GM18909 (cell line): ENCODE results near the gene EZH2.

Experiments used
- ATAC-seq: cut with Tn5 transposase; IDR thresholded peaks from one replicate; pipeline ENCODE4 v1.9.1; 2021; ENCODE audit warnings: mild to moderate bottlenecking; ENCODE audit not compliant: unreplicated experiment, poor library complexity

The EZH2 gene

DNA sequence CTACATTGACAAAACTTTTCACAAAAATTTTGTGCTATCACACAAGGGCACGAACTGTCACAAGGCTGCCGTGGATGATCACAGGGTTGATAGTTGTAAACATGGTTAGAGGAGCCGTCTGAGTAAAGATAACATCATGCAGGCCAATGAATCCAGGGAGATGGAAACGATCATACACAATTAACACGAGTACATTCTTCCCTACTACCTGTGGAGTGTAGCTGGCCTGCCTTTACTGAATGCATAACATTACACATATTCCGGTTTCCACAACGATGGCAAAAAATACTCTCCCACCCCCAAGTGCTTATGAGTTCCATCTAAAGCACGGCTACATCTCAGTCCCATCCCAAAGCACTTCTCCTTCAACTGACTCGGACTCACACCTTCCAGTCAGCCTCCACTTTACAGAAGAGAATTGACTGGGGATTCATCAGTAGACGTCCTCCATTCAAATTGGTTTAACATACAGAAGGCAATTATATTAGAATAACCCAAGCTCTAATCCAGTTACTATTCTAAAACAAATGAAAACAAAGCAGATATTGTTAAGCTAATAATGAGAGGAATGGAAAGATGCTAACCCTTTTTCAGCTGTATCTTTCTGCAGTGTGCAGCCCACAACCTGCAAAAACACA lies 69.0 kb downstream of the EZH2 start:
- ATAC-seq: no peak

DNA sequence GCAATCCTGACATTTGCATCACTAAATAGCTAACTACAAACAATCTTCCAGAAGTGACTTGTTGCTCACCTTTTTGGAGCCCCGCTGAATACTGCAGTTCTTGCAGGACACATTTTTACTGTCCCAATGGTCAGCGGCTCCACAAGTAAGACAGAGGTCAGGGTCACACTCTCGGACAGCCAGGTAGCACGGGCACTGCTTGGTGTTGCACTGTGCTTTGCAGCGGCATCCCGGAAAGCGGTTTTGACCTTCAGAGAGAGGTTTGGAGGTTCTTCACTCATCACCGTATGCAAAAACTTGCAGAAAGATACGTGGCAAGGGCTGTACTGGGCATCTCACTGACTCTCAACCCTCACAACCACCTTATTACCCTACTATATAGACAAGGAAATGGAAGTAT lies 70.2 kb downstream of the EZH2 start:
- no peak for ATAC-seq

DNA sequence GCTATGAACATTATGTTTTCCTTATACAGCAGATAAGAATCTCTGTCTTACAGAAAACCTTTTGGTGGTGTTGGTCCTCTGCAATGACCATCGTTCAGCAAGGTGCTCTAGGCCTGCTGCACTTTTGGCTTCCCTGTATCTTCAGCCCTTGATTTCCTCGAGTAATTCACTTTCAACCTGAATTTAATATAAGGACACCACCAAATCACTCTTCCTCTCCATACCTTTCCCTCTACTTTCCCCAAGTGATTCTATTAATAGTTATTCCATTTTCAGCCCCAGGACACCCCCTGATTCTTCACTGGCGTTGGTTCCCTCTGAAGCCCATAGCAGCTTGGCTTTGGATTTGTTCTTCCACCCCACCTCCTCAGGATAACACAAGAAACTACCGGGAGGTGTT lies 72.2 kb downstream of the EZH2 start:
- no peak for ATAC-seq

DNA sequence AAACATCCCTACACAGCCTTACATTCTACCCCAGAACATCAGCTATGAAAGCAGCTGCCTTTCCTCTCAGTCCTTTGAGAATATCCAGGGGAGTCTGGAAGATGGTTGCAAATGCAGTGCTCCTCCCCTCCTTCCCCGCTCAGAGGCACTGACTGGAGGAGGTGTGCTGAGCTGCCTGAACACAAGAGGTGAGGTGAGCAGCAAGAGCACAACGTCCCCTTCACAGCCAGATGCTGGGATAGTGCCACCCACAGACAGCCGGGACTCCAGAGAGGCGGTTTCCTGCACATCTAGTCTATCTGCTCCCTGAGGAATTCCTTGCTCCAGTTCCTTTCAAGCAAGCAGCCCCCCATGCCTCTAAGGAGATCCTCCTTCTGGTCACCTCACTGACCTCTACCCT lies 74.2 kb downstream of the EZH2 start:
- no peak for ATAC-seq

DNA sequence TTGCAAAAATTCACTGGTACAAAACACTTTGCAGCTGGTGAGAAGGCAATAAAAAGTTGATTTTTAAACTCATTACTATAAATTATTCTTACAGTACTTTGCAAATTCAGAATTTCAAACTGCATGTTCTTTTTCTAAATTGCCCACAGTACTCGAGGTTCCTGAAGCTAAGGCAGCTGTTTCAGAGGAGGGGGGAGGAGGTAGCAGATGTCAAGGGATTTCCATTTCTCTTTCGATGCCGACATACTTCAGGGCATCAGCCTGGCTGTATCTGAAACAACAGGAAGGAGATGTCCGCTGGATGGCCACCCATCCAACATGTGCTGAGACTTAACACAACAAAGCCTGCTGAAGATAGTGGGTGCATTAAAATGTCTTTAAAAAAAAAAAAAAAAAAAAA lies 76.7 kb downstream of the EZH2 start:
- ATAC-seq: no peak

DNA sequence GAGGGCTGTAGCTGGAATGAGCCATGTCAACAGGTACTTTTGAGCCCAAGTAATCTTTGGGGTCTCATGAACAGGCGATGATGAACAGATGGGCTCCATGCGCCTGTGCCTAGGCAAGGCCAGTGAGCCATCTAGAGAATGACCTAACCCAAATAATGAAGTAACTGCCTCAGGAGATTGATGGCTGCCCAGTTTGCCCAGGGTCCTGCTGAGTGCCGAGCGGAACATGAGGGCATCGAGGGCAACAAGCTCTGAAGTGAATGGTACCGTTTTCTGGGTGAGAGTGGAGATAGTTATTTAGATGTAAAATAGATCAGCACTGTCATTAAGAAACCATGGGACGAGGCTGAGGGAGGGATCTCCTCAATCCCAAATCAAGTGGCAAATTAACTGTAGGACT lies 77.9 kb downstream of the EZH2 start:
- no peak for ATAC-seq

DNA sequence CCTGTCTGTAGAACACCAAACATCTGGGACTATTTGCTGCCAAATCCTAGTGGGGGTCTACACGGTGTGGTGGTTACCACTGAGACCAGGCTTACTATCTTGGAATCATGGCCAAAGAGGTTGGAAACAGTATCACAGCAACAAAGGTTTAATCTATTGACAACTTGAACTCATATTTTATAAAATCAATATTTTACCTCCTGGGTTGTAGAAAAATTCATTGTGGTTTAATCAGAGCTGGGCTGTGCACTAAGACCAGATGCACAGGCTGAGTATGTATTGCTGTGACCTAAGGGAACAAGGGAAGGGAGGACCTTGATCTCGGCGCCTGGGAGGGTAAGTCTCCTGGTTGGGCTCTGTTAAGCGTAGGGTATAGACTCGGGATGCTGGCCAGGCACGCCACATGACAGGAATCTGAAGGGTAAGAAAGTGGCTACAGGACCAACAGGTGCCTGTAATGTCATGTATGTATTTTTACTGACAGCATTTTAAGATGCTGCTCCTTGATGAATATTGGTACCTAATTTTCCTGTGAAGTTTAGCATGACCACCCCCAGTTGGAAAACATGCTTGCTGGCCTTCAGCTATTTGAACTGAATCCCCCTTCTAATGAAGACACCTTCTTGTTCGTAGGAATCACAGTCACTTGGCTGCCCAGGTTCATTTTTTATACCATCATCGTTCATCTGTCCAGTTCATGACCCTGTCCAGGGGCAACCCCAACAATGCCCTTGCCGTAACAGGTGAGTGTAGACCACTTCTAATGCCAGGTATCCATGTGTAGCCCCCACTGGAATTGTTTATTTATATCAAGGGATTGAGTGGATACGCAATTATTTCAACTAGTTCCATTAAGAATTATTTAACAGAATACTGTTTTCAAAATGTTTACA lies 79.5 kb downstream of the EZH2 start:
- no peak for ATAC-seq

DNA sequence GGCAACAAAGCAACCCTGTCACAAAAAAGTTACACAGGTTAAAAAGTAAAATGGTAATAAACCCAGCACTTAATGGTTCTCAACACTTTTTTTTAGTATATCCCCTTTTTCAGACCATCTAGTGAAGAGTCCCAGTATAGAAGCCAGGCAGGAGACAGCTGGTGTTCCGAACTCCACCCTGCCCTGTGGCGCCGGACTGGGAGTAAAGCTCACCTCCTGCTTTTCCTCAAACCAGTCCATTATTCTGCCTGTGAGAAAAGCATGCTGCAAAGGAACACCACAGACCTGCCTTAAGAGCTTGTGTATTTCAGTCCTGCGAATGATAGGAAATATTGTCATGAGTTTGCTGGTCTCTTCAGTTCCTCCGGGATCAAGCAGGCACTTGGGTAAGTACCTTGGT lies 81.0 kb downstream of the EZH2 start:
- no peak for ATAC-seq

DNA sequence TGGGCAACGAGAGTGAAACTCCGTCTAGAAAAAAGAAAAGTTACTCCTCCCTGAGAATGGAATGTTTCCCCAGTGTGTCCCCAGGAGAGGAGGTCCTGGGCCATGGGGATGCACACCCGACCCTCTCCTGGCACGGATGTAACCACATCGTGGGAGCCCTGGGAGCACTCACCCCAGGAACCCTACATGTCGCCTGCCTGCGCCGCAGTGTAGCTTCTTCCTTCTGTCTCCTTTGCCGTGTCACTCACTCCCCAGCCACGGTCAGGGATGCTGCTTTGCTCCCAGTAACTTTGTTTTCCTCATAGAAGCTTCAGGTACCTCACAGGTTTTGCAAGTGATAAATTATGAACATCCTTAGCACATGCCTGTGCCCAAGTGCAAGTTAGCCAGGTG lies 82.0 kb downstream of the EZH2 start:
- ATAC-seq: no peak

DNA sequence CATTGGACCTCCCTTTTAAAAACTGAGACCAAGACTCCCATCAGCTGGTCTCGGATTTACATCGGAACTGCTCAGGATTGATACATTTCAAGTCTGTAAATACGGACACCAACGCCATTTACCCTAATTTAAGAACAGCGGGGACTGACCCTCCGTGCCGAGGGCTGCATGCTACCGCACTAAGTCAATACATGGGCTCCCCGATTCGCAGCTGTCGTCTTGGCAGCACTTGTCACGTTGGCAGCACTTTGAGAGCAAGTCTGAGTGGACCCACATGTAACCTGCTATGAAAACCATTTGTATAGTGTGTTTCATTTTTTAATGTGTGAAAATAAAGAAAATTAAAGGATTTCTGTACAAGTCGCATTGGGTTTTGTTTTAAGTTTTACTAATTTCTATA lies 83.4 kb downstream of the EZH2 start:
- ATAC-seq: no peak

DNA sequence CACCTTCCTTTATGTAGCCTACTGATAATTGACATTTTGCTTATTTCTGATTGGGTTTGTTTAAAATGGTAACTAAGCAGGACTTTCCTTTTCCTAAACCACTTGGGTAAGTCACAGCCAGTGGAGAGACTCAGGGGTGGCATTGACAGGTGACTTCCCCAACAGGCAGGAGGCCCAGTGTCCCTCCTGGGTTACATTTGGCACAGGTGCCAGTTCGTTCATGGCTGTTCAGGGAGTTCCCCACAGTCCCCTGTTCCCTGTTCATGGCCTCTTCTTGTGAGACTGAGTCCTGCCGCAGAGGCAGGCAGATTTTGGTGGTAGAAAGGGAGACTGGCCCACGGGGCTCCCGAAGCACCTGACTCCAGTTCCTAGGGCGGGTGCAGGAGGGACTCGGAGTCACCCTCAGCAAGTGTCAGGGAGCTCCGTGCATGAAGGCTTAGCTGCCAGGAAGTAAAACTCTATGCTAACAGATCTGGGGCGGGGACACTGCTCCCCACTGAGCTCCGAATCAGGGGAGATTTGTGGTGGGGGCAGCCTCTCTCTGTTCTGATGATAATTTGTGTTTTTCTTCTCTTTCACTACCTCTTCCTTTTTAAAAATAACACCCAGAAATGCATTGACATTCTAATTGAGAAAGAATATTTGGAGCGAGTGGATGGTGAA lies 84.1 kb downstream of the EZH2 start:
- no peak for ATAC-seq

DNA sequence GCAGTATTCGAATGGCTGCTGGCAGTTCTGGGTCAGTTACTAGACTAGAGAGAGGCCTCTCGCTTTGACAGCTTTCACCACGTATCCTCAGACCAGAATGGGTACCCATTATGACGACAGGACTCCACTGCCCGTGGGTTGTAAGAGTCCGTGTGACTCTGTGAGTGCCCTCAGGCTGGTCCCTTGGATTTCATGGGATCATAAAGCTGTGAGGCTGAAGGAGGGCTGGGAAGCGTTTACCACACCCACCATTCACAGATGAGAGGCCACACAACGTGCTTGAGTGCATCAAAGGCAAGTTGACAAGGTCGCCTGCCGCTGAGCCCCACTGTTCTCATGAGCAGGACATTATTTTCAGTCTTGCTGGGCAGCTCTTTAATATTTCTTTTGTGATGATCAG lies 87.2 kb downstream of the EZH2 start:
- no peak for ATAC-seq

DNA sequence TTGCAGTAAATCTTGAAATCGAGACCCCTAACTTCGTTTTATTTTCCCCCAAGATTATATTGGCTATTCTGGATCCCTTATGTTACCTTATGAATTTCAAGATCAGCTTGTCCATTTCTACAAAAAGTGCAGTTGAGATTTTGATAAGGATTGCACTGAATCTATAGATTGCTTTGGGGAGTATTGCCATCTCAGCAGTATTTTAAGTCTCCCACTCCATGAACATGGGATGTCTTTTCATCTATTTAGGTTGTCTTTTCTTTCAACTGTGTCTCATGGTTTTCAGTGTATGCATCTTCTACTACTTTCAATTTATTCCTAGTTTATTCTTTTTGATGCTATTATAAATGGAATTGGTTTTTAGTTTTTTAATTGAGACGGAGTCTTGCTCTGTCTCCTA lies 89.6 kb downstream of the EZH2 start:
- no peak for ATAC-seq

DNA sequence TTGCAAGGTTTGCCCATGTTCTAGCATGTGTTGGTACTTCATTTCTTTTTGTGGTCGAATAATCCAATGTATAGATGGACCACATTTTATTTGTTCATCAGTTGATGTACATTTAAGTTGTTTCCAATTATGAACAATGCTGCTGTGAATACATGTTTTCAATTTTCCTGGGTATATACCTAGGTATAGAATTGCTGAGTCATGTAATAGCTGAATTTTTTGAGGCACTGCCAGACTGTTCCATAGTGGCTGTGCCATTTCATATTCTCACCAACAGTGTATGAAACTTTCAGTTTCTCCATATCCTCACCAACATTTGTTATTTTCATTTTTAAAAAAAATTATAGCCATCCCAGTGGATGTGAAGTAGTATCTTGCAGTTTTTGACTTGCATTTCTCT lies 90.5 kb downstream of the EZH2 start:
- ATAC-seq: no peak

DNA sequence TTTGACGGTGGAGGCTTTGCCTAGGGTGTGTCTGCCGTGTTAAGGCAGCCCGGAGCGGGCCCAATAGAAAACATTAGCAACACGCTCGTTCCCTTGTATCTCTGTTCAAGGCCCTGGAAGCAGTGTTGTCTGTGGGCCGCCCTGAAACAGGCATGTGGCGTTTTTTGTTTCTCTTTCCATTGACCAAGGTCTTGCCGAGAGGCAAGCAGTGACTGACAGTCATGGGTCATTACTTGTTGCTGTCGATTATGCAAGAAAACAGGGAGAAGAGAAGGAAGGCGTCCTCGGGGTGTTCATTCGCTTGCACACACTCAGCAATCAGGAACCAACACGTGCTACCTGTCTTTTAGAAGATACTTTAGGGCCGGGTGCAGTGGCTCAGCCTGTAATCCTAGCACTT lies 92.5 kb downstream of the EZH2 start:
- ATAC-seq: no peak

DNA sequence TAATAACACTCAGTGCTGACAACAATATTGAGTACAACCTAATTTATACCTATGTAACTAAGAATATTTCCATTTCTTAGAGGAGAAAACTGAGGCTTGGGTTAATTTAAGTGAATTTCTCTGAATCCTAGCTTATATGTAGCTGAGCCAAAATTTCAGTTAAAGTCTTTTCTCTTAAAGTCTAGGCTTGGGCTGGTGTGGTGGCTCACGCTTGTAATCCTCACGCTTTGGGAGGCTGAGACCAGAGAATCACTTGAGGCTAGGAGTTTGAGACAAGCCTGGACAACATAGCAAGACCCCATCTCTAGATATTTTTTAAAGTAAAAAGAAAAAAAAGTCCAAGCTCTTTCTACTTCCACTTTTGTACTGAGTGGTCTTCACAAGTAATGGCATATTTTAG lies 93.2 kb downstream of the EZH2 start:
- ATAC-seq: no peak

DNA sequence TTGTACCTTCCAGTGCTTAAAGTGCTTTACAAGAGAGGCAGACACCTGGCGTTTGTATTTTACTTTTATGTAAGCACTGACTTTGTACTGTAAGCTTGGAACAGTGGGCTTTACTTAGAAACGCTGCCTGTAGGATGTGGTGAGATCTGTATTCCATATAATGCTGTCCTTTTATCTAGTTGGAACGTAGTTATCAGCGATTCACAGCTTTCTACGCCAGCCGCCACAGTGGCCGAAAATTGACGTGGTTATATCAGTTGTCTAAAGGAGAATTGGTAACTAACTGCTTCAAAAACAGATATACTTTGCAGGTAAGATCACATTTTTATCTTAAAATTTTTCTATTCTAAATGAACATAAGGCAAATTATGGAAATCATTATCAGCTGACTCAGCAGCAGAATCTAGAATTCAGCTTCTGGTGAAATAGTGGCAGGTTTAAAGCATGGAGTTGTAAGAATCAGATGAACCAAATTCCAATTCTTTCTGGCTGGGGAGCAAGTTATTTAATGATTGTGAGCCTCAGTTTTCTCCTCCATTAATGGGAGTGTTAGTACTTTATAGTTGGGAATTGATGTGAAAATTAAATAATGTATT lies 93.9 kb downstream of the EZH2 start:
- no peak for ATAC-seq

DNA sequence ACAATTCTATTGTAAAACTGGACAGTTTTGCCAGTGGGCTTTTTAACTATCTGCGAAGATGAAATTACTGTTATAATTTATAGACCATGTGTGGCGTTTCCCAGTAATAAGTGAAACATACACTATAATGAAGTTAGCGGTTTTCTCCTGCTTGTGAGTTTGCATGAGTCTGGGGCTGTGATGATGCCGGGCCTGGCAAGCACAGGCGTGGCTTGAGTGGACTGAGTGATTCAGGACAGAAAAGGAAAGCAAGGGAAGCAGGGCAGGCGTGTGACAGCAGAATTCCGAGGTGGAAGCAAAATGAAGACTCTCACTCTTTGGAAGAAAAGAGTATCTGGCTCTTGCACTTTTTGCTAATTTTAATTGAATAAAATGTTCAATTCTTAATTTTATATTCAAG lies 94.9 kb downstream of the EZH2 start:
- ATAC-seq: no peak

DNA sequence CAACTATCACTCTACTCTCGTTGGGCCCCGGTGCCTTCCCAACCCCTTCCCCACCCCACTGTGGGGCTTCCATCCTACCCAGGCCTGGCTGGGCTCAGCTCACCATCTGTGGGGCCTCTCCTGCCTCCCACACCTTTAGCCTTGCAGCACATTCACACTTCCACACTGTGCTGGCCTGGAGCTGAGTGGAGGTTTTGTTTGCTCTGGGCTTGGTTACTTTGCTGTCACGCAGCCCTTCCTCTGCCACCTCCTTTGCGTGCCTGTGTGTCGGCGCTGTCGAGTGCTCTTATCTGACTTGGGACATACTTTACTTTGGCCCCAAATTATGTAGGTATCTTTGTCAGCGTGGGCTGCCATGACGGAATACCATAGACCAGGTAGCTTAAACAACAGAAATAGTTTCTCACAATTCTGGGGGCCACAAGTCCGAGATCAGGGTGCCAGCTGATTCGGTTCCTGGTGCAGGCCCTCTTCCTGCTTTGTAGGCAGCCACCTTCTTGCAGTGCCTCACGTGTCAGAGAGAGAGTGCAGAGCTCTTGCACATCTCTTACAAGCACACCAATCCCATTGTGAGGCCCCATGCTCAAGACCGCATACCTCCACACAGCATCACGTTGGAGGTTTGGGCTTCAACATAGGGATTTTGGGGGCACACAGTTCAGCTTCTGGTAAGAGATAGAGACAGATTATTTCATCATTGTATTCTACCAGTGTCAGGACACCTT lies 96.4 kb downstream of the EZH2 start:
- ATAC-seq: no peak

DNA sequence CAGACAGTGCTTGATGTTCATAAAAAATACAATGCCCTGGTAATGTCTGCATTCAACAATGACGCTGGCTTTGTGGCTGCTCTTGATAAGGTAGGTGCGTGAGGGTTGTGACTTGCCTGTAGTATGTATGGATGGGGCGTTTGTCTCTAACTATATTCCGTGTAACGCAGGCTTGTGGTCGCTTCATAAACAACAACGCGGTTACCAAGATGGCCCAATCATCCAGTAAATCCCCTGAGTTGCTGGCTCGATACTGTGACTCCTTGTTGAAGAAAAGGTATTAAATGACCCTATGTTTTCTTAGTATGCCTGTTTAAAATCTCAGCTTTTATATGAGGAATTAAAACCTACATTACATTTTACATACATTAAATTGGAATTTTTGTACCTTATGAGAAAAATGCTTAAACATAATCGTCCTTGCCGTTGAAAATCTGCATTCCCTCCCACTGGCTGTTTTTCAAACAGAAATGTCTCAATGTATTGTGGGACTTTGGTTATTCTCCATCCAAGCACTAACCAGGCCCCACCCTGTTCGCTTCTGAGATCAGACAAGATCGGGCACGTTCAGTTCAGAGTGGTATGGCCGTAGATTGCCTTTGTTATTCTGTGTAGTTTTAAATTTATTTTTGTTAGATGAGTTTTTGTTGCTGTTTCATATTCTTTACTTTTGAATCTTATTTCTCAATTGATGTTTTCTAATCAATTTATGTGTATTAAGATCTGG lies 100.1 kb downstream of the EZH2 start:
- ATAC-seq: no peak
